Activated gamma-delta T cell treated with Interleukin-2 at 50 U/mL for 16 hours (primary cell): ENCODE data around the gene CD82.
"Not testable (repeated sequence)": the region's sequence is repeated elsewhere in the genome, so short reads cannot be mapped to it uniquely, and the experiment has no call there.

Source experiments
- DNase-seq: peaks from one replicate; pipeline ENCODE4 v3.0.0-alpha.2; 2020

The CD82 gene

DNA sequence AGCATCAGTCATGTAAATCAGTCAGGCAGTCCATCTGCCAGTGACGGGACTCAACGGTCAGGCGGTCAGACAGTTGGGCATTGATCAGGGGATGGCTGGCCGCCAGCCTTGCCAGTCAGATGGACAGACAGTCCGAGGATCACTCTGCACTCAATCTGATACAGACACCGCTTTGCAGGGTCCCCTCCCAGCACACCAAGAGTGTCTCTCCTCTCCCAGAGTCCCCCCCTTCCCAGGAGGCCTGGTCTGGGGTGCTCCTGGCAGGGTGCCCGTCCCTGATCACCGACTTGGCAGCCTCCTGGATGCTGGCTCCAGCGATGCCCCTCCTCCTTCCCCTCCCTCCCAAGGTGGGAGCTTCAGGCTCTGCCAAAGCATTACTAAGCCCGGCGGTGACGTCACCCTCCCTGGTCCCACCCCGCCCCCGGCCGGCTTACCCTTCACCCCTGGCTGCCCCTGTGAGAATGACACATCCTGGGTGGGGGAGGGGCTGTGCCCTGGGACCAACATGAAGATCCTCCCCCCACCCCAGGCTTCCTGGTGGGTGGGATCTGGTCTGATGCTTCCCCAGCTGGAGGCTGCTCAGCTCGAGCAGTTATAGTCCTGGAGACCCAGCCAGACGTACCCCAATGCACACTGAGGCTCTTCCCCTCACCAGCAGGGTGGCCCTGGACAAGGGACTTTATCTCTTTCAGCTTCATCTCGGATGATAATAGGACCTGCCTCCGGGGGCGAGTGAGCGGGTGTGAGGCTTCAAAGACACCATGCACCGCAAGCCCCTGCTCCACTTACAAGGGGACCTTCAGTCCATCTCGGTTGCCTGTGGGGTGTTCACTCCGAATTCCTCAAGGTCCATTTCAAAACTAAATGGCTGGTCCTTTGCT, 69.2 kb downstream of the CD82 start:
- DNase-seq, result no peak

DNA sequence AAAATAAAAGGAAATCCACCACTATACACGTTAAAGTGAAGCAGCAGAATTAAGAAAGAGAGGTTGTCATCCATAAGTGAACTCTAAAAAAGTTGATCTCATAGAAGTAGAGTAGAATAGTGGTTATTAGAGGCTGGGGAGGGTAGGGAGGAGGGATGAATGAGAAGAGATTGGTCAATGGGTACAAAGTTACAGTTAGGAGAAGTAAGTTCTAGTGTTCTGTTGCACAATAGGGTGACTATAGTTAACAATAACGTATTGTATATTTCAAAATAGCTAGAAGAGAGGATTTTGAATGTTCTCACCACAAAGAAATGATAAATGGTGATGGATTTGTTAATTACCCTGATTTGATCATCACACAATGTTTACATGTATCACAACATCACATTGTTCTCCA, 72.0 kb downstream of the CD82 start:
- DNase-seq, result no peak

DNA sequence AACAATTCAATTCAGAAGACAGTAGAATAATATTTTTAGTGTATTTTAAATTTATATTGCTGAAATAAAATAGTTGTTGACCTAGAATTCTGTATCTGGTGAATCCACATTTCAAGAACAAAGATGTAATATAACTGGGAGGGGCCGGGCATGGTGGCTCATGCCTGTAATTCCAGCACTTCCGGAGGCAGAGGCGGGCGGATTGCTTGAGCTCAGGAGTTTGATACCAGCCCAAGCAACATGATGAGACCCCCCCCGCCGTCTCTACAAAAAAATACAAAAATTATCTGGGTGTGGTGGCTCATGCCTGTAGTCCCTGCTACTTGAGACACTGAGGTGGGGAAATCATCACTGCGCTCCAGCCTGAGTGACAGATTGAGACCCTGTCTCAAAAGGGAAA, 72.6 kb downstream of the CD82 start:
- no peak for DNase-seq

DNA sequence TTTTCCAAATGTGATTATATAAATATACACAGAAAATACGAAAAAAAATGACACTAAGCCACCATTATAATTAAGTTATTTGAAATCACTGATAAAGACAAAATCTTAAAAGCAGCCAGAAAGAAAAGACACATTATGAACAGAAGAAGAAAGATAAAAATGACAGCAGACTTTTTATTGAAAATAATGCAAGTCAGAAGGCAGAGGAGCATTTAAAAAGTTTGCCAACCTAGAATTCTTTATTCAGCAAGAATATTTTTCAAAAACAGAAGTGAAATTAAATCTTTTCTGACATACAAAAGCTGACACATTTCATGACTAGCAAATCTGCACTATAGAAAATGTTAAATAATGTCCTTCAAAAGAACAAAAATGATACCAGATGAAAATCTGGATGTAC, 77.8 kb downstream of the CD82 start:
- DNase-seq, result no peak

DNA sequence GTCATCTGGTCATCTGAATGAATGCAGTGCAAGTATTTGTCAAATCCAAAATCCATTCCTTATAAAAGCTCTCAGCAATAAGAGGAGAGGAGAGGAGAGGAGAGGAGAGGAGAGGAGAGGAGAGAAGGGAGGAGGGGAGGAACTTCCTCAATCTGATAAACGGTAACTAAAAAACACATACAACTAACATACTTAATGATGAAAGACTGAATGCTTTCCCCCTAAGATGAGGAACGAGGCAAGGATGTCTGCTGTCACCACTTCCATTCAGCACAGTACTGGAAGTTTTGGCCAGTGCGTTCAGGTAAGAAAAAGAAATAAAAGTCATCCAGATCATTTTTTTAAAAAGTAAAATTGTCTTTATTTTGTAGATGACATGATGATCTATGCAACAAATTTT, 80.4 kb downstream of the CD82 start:
- no peak for DNase-seq

DNA sequence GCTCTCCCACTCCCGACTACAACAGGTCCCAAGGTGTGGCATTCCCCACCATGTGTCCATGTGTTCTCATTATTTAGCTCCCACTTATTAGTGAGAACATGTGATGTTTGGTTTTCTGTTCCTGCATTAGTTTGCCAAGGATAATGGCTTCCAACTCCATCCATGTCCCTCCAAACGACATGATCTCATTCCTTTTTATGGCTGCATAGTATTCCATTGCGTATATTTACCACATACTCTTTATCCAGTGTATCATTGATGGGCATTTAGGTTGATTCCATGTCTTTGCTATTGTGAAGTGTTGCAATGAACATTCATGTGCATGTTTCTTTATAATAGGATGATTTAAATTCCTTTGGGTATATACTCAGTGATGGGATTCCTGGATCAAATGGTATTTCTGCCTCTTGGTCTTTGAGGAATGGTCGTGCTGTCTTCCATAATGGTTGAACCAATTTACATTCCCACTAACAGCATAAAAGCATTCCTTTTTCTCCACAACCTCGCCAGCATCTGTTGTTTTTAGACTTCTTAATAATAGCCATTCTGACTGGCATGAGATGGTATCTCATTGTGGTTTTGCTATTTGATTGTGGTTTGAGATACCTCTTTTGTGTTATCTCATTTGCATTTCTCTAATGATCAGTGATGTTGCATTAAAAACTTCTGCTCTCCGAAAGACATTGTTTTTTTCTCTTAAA, 81.9 kb downstream of the CD82 start:
- not testable (repeated sequence) for DNase-seq

DNA sequence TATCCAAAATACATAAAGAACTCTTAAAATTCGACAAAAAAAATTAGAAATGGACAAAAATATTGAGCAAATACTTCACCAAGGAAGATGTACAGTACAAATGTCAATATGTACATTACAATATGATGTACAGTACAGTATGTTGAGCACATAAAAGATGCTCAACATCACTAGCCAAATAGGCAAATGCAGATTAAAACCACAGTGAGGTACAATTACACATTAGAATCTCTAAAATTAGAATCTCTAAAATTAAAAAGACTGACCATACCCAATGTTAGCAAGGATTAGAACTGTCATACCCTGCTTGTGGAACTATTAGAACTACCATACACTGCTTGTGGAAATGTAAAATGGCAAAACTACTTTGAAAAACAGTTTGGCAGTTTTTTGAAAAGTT, 82.6 kb downstream of the CD82 start:
- no peak for DNase-seq

DNA sequence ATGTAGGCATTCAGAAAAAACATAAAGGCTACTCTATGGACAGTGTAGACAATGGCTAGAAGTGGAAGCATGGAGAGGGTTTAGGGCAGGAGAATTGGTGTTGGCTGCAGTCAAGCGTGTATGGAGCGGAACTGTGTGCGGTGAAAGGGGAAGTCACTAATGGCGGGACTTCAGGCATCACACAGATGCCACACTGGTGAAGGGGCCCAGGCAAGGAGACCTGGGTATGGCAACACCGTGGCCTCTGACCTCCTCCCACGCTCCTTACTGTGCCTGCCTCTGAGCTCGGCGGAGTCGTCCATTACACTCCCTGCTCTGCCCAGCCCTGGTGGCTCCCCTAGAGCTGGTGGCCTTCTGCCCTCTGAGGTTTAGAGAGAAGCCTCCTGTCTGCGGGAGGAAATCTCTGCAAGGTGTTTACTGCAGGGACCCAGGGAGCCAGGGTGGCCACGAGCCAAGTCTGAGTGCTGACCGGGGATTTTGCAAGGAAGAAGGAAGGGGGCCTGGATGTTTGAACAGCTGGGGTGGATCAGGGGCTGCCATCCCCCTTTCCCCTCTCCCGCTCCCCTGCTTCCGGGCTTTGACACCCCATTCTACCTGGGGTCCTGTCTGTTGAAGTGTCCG, 86.2 kb downstream of the CD82 start:
- no peak for DNase-seq

DNA sequence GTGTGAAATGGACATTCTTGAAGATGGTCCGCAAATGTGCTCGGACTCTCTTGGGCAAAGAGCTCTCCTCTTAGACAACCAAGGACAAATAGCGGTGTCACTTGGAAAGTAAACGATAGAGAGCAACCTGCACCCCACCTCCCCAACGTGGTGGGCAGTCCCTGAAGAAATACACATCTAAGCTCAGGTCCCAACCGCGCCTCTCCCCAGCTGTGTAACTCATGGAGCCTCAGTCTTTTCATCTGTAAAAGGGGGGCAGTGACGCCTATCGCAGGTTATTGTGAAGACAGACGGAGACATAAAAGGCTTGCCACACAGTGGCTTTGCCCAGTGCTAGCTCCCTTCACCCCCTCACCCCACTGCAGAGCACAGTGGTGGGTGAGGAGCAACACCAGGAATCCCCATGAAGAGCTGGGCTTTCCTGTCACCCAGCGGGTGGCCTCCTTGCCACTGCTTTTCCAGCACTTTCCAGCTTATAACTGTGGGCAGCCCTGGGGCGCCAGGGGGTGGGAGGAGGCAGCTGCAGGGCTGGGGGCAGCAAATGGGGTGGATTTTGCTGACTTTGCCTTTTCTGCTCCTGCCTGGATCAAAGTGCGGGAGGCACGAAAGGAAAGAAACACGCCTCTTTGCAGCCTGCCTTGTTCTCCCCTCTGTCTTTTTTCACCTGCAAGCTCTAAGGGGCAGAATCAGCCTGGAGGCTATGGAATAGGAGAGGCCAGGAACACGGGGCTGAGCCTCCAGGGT, 87.6 kb downstream of the CD82 start:
- DNase-seq, result no peak

DNA sequence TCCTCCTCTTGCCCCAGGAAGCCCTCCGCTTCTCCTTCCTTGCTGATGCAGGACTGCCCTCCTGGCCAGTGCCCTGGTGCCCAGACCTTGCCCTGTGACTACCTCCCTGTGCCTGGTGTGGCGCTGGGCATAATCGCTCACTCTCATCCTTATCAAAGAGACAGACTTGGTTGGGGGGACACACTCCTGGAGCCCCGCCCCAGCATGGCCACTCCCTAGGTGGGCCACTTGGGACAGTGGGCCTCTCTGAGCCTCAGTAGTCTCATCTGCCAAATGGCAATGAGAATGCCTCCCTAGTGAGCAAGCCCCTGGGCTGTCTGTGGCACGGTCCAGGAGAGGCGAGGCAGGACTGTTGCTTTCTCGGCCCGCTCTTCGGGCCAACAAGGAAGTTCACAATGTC, 88.6 kb downstream of the CD82 start:
- DNase-seq, result no peak

DNA sequence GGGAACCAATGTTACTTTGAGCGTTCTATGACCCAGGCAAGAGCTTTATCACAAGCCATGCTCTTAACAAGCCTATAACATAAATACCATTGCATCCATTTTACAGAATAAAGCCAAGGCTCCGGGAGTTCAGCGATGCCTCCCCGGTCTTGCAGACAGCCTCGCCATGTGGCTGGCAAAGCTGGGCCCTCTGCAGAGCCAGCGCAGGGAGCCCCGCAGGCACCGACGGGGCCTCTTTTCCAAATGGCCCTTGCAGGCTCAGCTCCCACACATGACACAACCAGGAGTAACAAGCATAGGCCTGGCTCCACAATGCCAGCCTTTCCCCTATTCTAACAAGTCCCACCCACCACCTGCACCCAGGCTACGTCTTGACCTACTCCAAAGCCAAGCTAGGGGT, 89.1 kb downstream of the CD82 start:
- DNase-seq, result no peak

DNA sequence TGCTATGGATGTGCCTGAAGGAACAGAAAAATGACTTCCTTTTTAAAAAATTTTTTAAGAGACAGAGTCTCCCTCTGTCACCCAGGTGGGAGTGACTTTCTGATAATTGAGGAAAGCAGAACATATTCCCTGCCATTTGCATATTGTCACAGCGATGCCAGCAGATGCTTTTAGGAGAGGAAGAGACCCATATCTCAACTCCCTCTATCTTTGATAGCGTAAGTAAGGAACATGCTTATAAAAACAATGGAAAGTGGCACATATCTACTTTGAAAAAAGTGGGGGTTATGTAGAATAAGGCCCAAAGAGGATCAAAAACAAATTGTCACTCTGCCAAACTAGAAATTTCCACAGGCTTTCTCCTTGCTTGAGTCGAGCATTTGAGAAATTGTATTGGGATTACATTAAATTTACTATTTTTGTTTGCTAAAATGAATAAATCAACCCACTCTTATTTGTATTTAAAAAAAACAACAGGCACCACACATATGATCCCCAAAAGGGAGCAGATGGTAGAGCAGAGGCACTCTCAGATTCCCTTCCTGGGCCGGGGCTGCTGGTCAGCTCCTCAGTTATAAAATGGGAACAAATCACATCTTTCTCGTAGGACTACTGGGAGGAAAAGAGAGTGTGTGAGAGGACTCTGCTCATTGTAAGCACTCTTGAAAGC, 92.5 kb downstream of the CD82 start:
- no peak for DNase-seq

DNA sequence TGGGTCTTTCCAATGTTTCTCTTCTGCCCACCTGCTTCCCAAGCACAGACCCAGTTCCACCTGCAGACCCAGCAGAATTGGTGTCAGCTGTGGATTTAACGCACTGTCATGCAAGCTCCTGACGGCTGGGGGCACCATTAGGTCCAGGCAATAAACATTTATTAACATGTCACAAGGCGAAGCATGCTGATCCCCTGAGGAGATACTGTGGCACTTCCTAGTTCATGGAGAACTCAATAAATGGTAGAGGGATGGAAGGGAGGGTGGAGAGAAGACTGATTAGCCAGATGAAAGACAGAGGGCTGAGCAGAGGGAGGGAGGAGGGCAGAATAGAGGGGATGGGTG, 93.0 kb downstream of the CD82 start:
- no peak for DNase-seq

DNA sequence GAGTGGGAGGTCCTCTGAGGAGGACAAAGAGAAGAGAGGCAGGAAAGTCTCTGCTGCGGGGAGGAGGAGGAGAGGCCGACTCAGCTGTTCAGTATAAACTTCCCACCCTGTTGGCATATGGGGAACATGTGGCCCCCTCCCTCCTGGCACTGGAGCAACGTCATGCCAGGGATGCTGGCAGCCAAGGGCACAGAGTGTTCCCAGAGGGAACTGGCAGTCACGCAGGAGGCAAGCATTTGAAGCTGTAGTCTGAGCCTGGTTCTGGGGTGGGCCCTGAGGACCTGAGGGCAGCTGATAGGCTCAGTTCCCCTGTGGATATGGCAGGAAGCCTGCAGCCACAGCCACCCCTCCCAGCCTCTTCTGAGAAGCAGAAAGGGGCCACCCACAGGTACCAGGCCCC, 94.2 kb downstream of the CD82 start:
- DNase-seq, result no peak

DNA sequence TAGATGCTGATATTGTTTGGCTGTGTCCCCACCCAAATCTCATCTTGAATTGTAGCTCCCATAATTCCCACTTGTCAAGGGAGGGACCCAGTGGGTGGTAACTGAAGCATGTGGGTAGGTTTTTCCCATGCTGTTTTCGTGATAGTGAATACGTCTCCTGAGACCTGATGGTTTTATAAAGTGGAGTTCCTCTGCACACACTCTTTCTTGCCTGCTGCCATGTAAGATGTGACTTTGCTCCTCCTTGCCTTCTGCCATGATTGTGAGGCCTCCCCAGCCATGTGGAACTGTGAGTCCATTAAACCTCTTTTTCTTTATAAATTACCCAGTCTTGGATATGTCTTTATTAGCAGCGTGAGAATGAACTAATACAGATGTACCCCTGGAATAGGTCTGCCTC, 95.1 kb downstream of the CD82 start:
- DNase-seq, result not testable (repeated sequence)

DNA sequence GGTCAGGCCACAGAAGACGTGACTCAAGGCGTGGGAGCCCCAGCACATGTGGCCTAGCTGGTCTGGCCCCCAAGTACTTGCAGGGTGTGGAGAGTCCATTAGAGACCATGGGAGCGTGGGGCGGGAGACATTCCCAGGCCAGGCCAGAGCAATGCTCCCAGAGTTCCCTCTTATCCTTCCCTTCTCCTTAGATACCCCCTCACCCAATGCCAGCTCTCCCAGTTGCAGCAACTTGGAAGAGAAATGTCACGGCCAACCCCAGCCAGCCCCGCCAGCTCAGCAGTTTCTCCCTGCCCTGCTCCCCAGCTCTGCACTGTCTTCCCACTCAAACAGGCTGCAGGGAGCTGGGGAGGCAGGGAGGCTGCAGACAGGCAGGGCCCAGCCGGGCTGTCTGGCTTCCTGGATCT, 95.9 kb downstream of the CD82 start:
- DNase-seq, result no peak
